Osteoblast (primary cell): ENCODE results near the gene VOPP1. TPM values are rescaled to one million over a fixed set of nuclear protein-coding genes. Genes with fewer than 3 reads are reported as not detected.

Experiments used
- DNase-seq: peaks from one replicate; pipeline ENCODE4 v3.0.0; 2011; ENCODE audit warnings: low spot score, mixed read lengths; ENCODE audit not compliant: insufficient read length; ENCODE audit errors: missing footprints
- H2AFZ ChIP-seq: 2 replicates; pipeline ENCODE4 v1.6.0; 2011; ENCODE audit warnings: mild to moderate bottlenecking, low read length
- H3K27ac ChIP-seq: 2 replicates; pipeline ENCODE4 v1.5.1; 2011; ENCODE audit warnings: mild to moderate bottlenecking, low read depth, low read length, moderate library complexity
- H3K27me3 ChIP-seq: 2 replicates; pipeline ENCODE4 v1.6.0; 2012; ENCODE audit warnings: mild to moderate bottlenecking, control low read depth, inconsistent platforms, low read length, moderate library complexity; ENCODE audit not compliant: insufficient read depth
- H3K36me3 ChIP-seq: 2 replicates; pipeline ENCODE4 v1.5.1; 2011; ENCODE audit warnings: mild to moderate bottlenecking, low read length, control low read depth, moderate library complexity; ENCODE audit not compliant: insufficient read depth
- H3K4me1 ChIP-seq: 2 replicates; pipeline ENCODE4 v1.5.1; 2011; ENCODE audit warnings: mild to moderate bottlenecking, low read length, control low read depth, moderate library complexity; ENCODE audit not compliant: insufficient read depth
- H3K4me2 ChIP-seq: 2 replicates; pipeline ENCODE4 v1.6.0; 2011; ENCODE audit warnings: mild to moderate bottlenecking, low read length; ENCODE audit not compliant: insufficient read depth
- H3K4me3 ChIP-seq: fragments of 200-600 bp; sonication (generic); 3 replicates; pipeline ENCODE4 v1.5.1; 2012; ENCODE audit warnings: mild to moderate bottlenecking, low read length, inconsistent platforms; ENCODE audit not compliant: insufficient read depth
- H3K79me2 ChIP-seq: 2 replicates; pipeline ENCODE4 v1.6.0; 2012; ENCODE audit warnings: mild to moderate bottlenecking, low read length, control low read depth, inconsistent platforms; ENCODE audit not compliant: insufficient read depth
- H3K9me3 ChIP-seq: 2 replicates; pipeline ENCODE4 v1.5.1; 2011; ENCODE audit warnings: low read depth, low read length, control low read depth
- H4K20me1 ChIP-seq: 2 replicates; pipeline ENCODE4 v1.6.0; 2012; ENCODE audit warnings: mild to moderate bottlenecking, low read length, control low read depth; ENCODE audit not compliant: insufficient read depth
- CTCF ChIP-seq: IDR thresholded peaks from 2 replicates; pipeline ENCODE4 v1.5.1; 2011; ENCODE audit warnings: mild to moderate bottlenecking, low read depth, low read length, moderate library complexity; ENCODE audit errors: extremely low read depth
- total RNA-seq: library from RNA; depleted of rRNA; stranded (reverse); fragments of >200 nt; gene quantifications from 2 replicates; pipeline ENCODE4 v1.2.3, GENCODE V29; 2012

Gene VOPP1
- total RNA-seq, 1 donor: 74.6 TPM

- H3K27ac ChIP-seq: no peak overlapping the region
- peaks cover 8% of the 10 kb centered on the region for H3K4me1 ChIP-seq
- no peaks in the 10 kb centered on the region for H3K9me3 ChIP-seq
- H3K79me2 ChIP-seq: no peaks in the 10 kb centered on the region
- H3K4me2 ChIP-seq: no peak overlapping the region
- H3K27me3 ChIP-seq: no peaks in the 10 kb centered on the region
- H2AFZ ChIP-seq: no peak overlapping the region
- DNase-seq: peak; percentile 43
- H4K20me1 ChIP-seq: no peaks in the 10 kb centered on the region
- no peaks in the 10 kb centered on the region for H3K36me3 ChIP-seq
- H3K4me3 ChIP-seq: no peak overlapping the region
- no peak for TF ChIP-seq CTCF
Measured at GRCh38 chr7:55591282-55591931, 19.1 kb upstream of the VOPP1 start.

- Histone ChIP-seq H2AFZ (no peak overlapping the region), H3K4me2 (no peak overlapping the region), H3K9me3 (no peaks in the 10 kb centered on the region), H3K4me1 (peaks cover 8% of the 10 kb centered on the region), H3K36me3 (no peaks in the 10 kb centered on the region), H3K79me2 (no peaks in the 10 kb centered on the region), H3K4me3 (no peak overlapping the region), H3K27me3 (no peaks in the 10 kb centered on the region), H4K20me1 (no peaks in the 10 kb centered on the region), H3K27ac (no peak overlapping the region)
- DNase-seq: peak; percentile 3
- TF ChIP-seq CTCF: no peak
Measured at GRCh38 chr7:55590517-55591281, 18.4 kb upstream of the VOPP1 start.

- Histone ChIP-seq H3K79me2 (no peaks in the 10 kb centered on the region), H2AFZ (no peak overlapping the region), H4K20me1 (no peaks in the 10 kb centered on the region), H3K9me3 (no peaks in the 10 kb centered on the region), H3K27me3 (no peaks in the 10 kb centered on the region), H3K36me3 (no peaks in the 10 kb centered on the region), H3K4me1 (peaks cover 8% of the 10 kb centered on the region), H3K4me3 (no peak overlapping the region), H3K27ac (no peak overlapping the region), H3K4me2 (no peak overlapping the region)
- no peak for TF ChIP-seq CTCF
- DNase-seq: no peak
Measured at GRCh38 chr7:55589905-55590304, 17.6 kb upstream of the VOPP1 start.

- Histone ChIP-seq H3K4me2 (no peak overlapping the region), H3K4me1 (peaks cover 8% of the 10 kb centered on the region), H3K4me3 (no peak overlapping the region), H3K27me3 (no peaks in the 10 kb centered on the region), H3K9me3 (no peaks in the 10 kb centered on the region), H3K36me3 (no peaks in the 10 kb centered on the region), H4K20me1 (no peaks in the 10 kb centered on the region), H2AFZ (no peak overlapping the region), H3K27ac (no peak overlapping the region), H3K79me2 (no peaks in the 10 kb centered on the region)
- TF ChIP-seq CTCF: no peak
- peak; percentile 3 for DNase-seq
Measured at GRCh38 chr7:55588976-55589604, 16.8 kb upstream of the VOPP1 start.
